GM12878 (cell line): ENCODE results near the gene CACHD1. TPM values are rescaled to one million over a fixed set of nuclear protein-coding genes. Genes with fewer than 3 reads are reported as not detected.

Experiments
- ATAC-seq: fragments of 200-7000 bp; cut with Tn5 transposase; 3 replicates; pipeline ENCODE4 v1.9.1; 2020; ENCODE audit warnings: mild to moderate bottlenecking, moderate library complexity
- BruUV-seq: library from RNA; stranded (reverse); fragments of 400-500 nt; replicated peaks from 2 replicates; lab custom pipeline; 2021; lab: Mats Ljungman, UMichigan
- CTCF ChIA-PET: fragments of 300-600 bp; sonication (Branson Sonifier 250); formaldehyde crosslinking; extraction: SDS; loops from one replicate; lab custom pipeline; 2021; ENCODE audit warnings: inconsistent platforms; lab: Yijun Ruan, JAX
- POLR2A ChIA-PET: fragments of 350-600 bp; formaldehyde crosslinking; extraction: SDS; loops from one replicate; lab custom pipeline; 2021; ENCODE audit warnings: inconsistent platforms; lab: Charles Lee
- RAD21 ChIA-PET: fragments of 300-600 bp; sonication (Branson Sonifier 250); formaldehyde crosslinking; loops from one replicate; lab custom pipeline; 2023; ENCODE audit warnings: antibody characterized with exemption; ENCODE audit not compliant: unreplicated experiment; lab: Charles Lee
- SMC1A ChIA-PET: fragments of 300-600 bp; sonication (Branson Sonifier 250); formaldehyde crosslinking; loops from one replicate; lab custom pipeline; 2023; ENCODE audit not compliant: unreplicated experiment, uncharacterized antibody; lab: Charles Lee
- DNase-seq: peaks from one replicate; pipeline ENCODE4 v3.0.0-alpha.2; 2011; ENCODE audit warnings: low read depth, low spot score
- FAIRE-seq: peaks from 3 replicates; lab custom pipeline; 2011; peaks lifted over from hg19 to GRCh38; lab: Jason Lieb, UNC
- H2AFZ ChIP-seq: 2 replicates; pipeline ENCODE4 v1.6.0; 2011; ENCODE audit warnings: low read depth, low read length, control low read depth; ENCODE audit not compliant: control insufficient read depth
- H3K27ac ChIP-seq: 2 replicates; pipeline ENCODE4 v1.5.1; 2011; ENCODE audit warnings: control low read depth; ENCODE audit not compliant: control insufficient read depth, insufficient read depth
- H3K27me3 ChIP-seq, 2 experiments: replicated peaks in 1 of 2; 2 replicates each; pipeline versions ENCODE4 v1.6.0 to v1.6.1; 2011; ENCODE audit warnings: low read length in 1 of 2; ENCODE audit not compliant: control insufficient read depth in 2 of 2, insufficient read depth in 2 of 2
- H3K36me3 ChIP-seq, 2 experiments: 2 replicates each; pipeline ENCODE4 v1.5.1; 2011; ENCODE audit warnings: low read length in 1 of 2; ENCODE audit not compliant: control insufficient read depth in 2 of 2, insufficient read depth in 2 of 2
- H3K4me1 ChIP-seq: 2 replicates; pipeline ENCODE4 v1.6.1; 2011; ENCODE audit warnings: mild to moderate bottlenecking, low read length, moderate library complexity, mixed read lengths; ENCODE audit not compliant: control insufficient read depth, insufficient read depth
- H3K4me2 ChIP-seq: 2 replicates; pipeline ENCODE4 v1.6.0; 2011; ENCODE audit warnings: control low read depth; ENCODE audit not compliant: control insufficient read depth, insufficient read depth
- H3K4me3 ChIP-seq: fragments of 200-600 bp; sonication (generic); 2 replicates; pipeline ENCODE4 v1.5.1; 2016
- H3K79me2 ChIP-seq: 2 replicates; pipeline ENCODE4 v1.6.0; 2011; ENCODE audit warnings: low read length; ENCODE audit not compliant: control insufficient read depth, insufficient read depth
- H3K9ac ChIP-seq: 2 replicates; pipeline ENCODE4 v1.8.0; 2011; ENCODE audit warnings: low read length, control low read depth, mixed read lengths; ENCODE audit not compliant: control insufficient read depth, insufficient read depth
- H3K9me3 ChIP-seq: replicated peaks from 3 replicates; pipeline ENCODE4 v1.5.1; 2011; ENCODE audit warnings: mild to moderate bottlenecking, low read length; ENCODE audit not compliant: control insufficient read depth, insufficient read depth
- H4K20me1 ChIP-seq: 2 replicates; pipeline ENCODE4 v1.6.0; 2011; ENCODE audit not compliant: control insufficient read depth, insufficient read depth
- CBX3 ChIP-seq: fragments of 200-600 bp; sonication (generic); IDR thresholded peaks from 2 replicates; pipeline ENCODE4 v1.6.1; 2016; ENCODE audit warnings: low read depth, borderline replicate concordance
- CBX5 ChIP-seq: sonication (generic); IDR thresholded peaks from 2 replicates; pipeline ENCODE4 v1.6.1; 2016; ENCODE audit warnings: low read depth, moderate library complexity, mild to moderate bottlenecking, inconsistent platforms
- CHD2 ChIP-seq: IDR thresholded peaks from 2 replicates; pipeline ENCODE4 v1.6.1; 2011; ENCODE audit warnings: low read depth, low read length, improper control_type of control experiment, borderline replicate concordance
- EGR1 ChIP-seq, 2 experiments: IDR thresholded peaks; 1 replicate in 1 of 2; 2 replicates in 1 of 2; pipeline ENCODE4 v1.6.1; 2011 to 2012; ENCODE audit warnings: low read depth in 2 of 2, low read length in 2 of 2, borderline replicate concordance in 1 of 2, mild to moderate bottlenecking in 1 of 2, moderate library complexity in 1 of 2
- MAX ChIP-seq: IDR thresholded peaks from 2 replicates; pipeline ENCODE4 v1.6.1; 2012; ENCODE audit warnings: low read depth, low read length, improper control_type of control experiment
- NR2C1 ChIP-seq: fragments of 450-650 bp; IDR thresholded peaks from 2 replicates; pipeline ENCODE4 v1.6.1; 2017; ENCODE audit warnings: antibody characterized with exemption, mild to moderate bottlenecking, moderate library complexity
- PKNOX1 ChIP-seq: fragments of 450-650 bp; IDR thresholded peaks from 2 replicates; pipeline ENCODE4 v1.6.1; 2016; ENCODE audit warnings: mild to moderate bottlenecking
- SIX5 ChIP-seq: IDR thresholded peaks from 2 replicates; pipeline ENCODE4 v1.6.1; 2011; ENCODE audit warnings: mild to moderate bottlenecking, low read depth, low read length, moderate library complexity; ENCODE audit not compliant: severe bottlenecking
- WGBS: methylation state at CpG from one replicate; pipeline ENCODE4 v1.1.6; 2016; ENCODE audit warnings: low lambda C conversion rate; ENCODE audit not compliant: insufficient replicate concordance, insufficient coverage; ENCODE audit errors: missing lambda C conversion rate; 5-methylcytosine and 5-hydroxymethylcytosine counted together
- in situ Hi-C: fragments of 300-500 bp; cut with MboI; formaldehyde crosslinking; loops from 9 replicates; pipeline ENCODE4 v1.14.3; 2018; ENCODE audit warnings: mixed read lengths
- intact Hi-C: fragments of 100-400 bp; cut with micrococcal nuclease; formaldehyde crosslinking; loops from one replicate; pipeline ENCODE4 v1.14.2; 2022; ENCODE audit not compliant: unreplicated experiment
- polyA plus RNA-seq, 11 experiments: library from polyadenylated mRNA; depleted of rRNA in 4 of 11; unstranded in 6 of 11; stranded (reverse) in 5 of 11; fragments of >200 nt; fragmentation: Nextera tagmentation in 4 of 11; fragmentation: Illumina TruSeq in 1 of 11; extraction: Ambion mirVana in 4 of 11; extraction: Trizol in 1 of 11; gene quantifications; 1 replicate in 1 of 11; 2 replicates in 10 of 11; pipeline versions ENCODE4 v1.2.1 to v1.2.3, GENCODE V29; 2011 to 2016; ENCODE audit warnings: inconsistent platforms in 2 of 11, missing spikeins in 2 of 11, low read depth in 1 of 11
- total RNA-seq, 4 experiments: library from RNA; depleted of rRNA in 3 of 4; stranded (reverse); fragments of >200 nt in 3 of 4; fragmentation: Illumina TruSeq in 1 of 4; extraction: Trizol in 1 of 4; gene quantifications; 2 replicates each; pipeline versions ENCODE4 v1.2.1 to v1.2.3, GENCODE V29; 2013 to 2021

Gene CACHD1
- total and polyA plus RNA-seq, 10 of the 15 experiments (the other 5 are each of a cell fraction or from before 2014, with no cell fraction given), result 0.03 TPM; not detected in 9

- Histone ChIP-seq H3K4me3 (no peak overlapping the region), H3K36me3 (no peaks in the 10 kb centered on the region), H3K9ac (no peak overlapping the region), H3K9me3 (no peaks in the 10 kb centered on the region), H2AFZ (no peak overlapping the region), H3K4me2 (no peak overlapping the region), H3K27me3 (peaks cover 0 to 5% of the 10 kb centered on the region in 2 experiments; a peak in 3 of 4 replicates), H3K27ac (no peak overlapping the region), H3K4me1 (no peaks in the 10 kb centered on the region)
- ChIA-PET RAD21 (no interaction called here), SMC1A (no interaction called here)
- DNase-seq, result no peak
- BruUV-seq, result no TSS peak
- intact Hi-C loops, result no loop called here
- TF ChIP-seq CHD2 (no peak), PKNOX1 (no peak), CBX5 (no peak), NR2C1 (no peak), MAX (no peak), CBX3 (no peak), SIX5 (no peak), EGR1 (IDR thresholded peaks at IDR 0.05; ENCODE audit: borderline replicate concordance in 1 of 2, low read depth in 2 of 2, low read length in 2 of 2) (no peak)
- TF ChIP-seq, all 136 proteins: peak for 0
- ChIA-PET POLR2A (no interaction called here), CTCF (no interaction called here)
- in situ Hi-C loops, result no loop called here
- Histone ChIP-seq H3K79me2 (no peaks in the 10 kb centered on the region), H4K20me1 (no peaks in the 10 kb centered on the region)
- WGBS, result 0% methylated on average over 2 of the region's 2 CpGs
- ATAC-seq (no peak), FAIRE-seq (no peak)
Observed at GRCh38 chr1:64653466-64653865, 183.5 kb downstream of the CACHD1 start.
